KMS-11 (cell line): ENCODE data around the gene PREPL.
A peak's percentile ranks its signal among the peaks of the same experiment; 100 is the strongest.
"Not testable (repeated sequence)": the region's sequence is repeated elsewhere in the genome, so short reads cannot be mapped to it uniquely, and the experiment has no call there.

Experiments used
- H2AFZ ChIP-seq: fragments of 200-600 bp; sonication (generic); 2 replicates; pipeline ENCODE4 v1.6.1; 2016; ENCODE audit warnings: antibody characterized with exemption, mixed run types, low read depth
- H3K27ac ChIP-seq: fragments of 200-600 bp; sonication (generic); 2 replicates; pipeline ENCODE4 v1.6.1; 2016; ENCODE audit warnings: mild to moderate bottlenecking, mixed run types
- H3K27me3 ChIP-seq: fragments of 200-600 bp; sonication (generic); 2 replicates; pipeline ENCODE4 v1.6.1; 2017; ENCODE audit warnings: mild to moderate bottlenecking, low read depth, mixed run types, moderate library complexity; ENCODE audit not compliant: insufficient read depth
- H3K36me3 ChIP-seq: fragments of 200-600 bp; sonication (generic); 2 replicates; pipeline ENCODE4 v1.6.1; 2017; ENCODE audit warnings: mild to moderate bottlenecking, mixed run types; ENCODE audit not compliant: insufficient read depth
- H3K4me1 ChIP-seq: fragments of 200-600 bp; sonication (generic); 2 replicates; pipeline ENCODE4 v1.6.1; 2016; ENCODE audit warnings: mild to moderate bottlenecking, low read depth, mixed run types; ENCODE audit not compliant: poor library complexity, severe bottlenecking
- H3K4me2 ChIP-seq: fragments of 200-600 bp; sonication (generic); 2 replicates; pipeline ENCODE4 v1.7.0; 2016; ENCODE audit warnings: mild to moderate bottlenecking, mixed run types
- H3K4me3 ChIP-seq: fragments of 200-600 bp; sonication (generic); IDR thresholded peaks from 2 replicates; pipeline ENCODE4 v1.6.1; 2017; ENCODE audit warnings: low read depth, low read length, mixed read lengths; ENCODE audit not compliant: insufficient read depth
- H3K79me2 ChIP-seq: fragments of 200-600 bp; sonication (generic); 2 replicates; pipeline ENCODE4 v1.6.1; 2016; ENCODE audit warnings: low read depth, mixed run types; ENCODE audit not compliant: insufficient read depth
- H3K9ac ChIP-seq: fragments of 200-600 bp; sonication (generic); 2 replicates; pipeline ENCODE4 v1.6.1; 2016; ENCODE audit warnings: mild to moderate bottlenecking, mixed run types
- H4K20me1 ChIP-seq: fragments of 200-600 bp; sonication (generic); 2 replicates; pipeline ENCODE4 v1.6.1; 2016; ENCODE audit warnings: mild to moderate bottlenecking, mixed run types; ENCODE audit not compliant: insufficient read depth
- TF ChIP-seq, protein P1 (sequence below): fragments of 200-600 bp; sonication (generic); conservative IDR thresholded peaks from 2 replicates; pipeline ENCODE4 v1.6.1; 2017; ENCODE audit warnings: low read depth, mild to moderate bottlenecking, antibody characterized with exemption, low read length, moderate library complexity, mixed read lengths

PREPL gene

DNA sequence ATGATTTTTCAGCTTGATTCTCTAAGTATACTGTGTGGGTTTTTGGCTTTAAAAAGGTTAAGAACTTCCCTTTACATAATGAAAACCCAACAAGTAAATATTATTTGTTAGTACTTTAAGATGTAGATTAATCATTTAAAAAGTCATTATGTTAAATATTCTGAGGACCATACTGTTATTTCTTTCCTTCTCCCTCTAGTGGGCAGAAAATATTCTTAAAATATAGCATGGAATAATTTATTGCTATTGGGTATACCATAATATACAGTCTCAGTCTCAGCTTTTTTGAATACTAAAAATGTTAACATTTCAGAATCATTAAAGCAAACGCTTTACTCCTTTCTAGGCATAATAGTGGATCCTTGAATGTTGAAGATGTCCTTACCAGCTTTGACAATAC is 28.6 kb upstream of the PREPL start:
- Histone ChIP-seq H3K4me2 (no peak overlapping the region), H3K36me3 (no peaks in the 10 kb centered on the region; the same call in 1 of the 2 replicates), H2AFZ (no peak overlapping the region), H4K20me1 (0 out of 2 replicates have a peak, but pooled peaks cover 6% of the 10 kb centered on the region), H3K9ac (no peak overlapping the region), H3K4me3 (no peak overlapping the region), H3K27ac (no peak overlapping the region), H3K4me1 (no peaks in the 10 kb centered on the region), H3K79me2 (0 out of 2 replicates have a peak, but pooled peaks cover 4% of the 10 kb centered on the region), H3K27me3 (no peaks in the 10 kb centered on the region)
- TF ChIP-seq, protein P1, sequence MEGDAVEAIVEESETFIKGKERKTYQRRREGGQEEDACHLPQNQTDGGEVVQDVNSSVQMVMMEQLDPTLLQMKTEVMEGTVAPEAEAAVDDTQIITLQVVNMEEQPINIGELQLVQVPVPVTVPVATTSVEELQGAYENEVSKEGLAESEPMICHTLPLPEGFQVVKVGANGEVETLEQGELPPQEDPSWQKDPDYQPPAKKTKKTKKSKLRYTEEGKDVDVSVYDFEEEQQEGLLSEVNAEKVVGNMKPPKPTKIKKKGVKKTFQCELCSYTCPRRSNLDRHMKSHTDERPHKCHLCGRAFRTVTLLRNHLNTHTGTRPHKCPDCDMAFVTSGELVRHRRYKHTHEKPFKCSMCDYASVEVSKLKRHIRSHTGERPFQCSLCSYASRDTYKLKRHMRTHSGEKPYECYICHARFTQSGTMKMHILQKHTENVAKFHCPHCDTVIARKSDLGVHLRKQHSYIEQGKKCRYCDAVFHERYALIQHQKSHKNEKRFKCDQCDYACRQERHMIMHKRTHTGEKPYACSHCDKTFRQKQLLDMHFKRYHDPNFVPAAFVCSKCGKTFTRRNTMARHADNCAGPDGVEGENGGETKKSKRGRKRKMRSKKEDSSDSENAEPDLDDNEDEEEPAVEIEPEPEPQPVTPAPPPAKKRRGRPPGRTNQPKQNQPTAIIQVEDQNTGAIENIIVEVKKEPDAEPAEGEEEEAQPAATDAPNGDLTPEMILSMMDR = peak; percentile 48

DNA sequence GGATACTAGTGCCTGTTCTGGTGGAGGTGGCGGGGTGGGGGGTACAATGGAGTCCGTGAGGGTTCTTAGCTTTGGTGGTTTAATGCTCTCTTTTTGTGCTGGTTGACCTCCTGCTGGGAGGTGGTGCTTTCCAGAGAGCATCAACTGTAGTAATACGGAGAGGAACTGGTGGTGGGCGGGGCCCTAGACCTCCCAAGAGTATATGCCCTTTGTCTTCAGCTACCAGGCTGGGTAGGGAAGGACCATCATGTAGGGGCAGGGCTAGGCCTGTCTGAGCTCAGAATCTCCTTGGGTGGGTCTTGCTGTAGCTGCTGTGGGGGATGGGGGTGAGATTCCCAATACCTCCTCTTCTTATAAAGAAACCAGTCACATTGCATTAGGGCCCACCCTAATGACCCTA is 27.6 kb upstream of the PREPL start:
- no peak overlapping the region for H3K9ac ChIP-seq
- no peak overlapping the region for H2AFZ ChIP-seq
- H3K79me2 ChIP-seq = 0 out of 2 replicates have a peak, but pooled peaks cover 4% of the 10 kb centered on the region
- H3K36me3 ChIP-seq = no peaks in the 10 kb centered on the region; the same call in 1 of the 2 replicates
- H3K4me2 ChIP-seq = no peak overlapping the region
- TF ChIP-seq, protein P1 = no peak
- 0 out of 2 replicates have a peak, but pooled peaks cover 6% of the 10 kb centered on the region for H4K20me1 ChIP-seq
- no peaks in the 10 kb centered on the region for H3K27me3 ChIP-seq
- H3K4me3 ChIP-seq = no peak overlapping the region
- H3K4me1 ChIP-seq = no peaks in the 10 kb centered on the region
- H3K27ac ChIP-seq = no peak overlapping the region

DNA sequence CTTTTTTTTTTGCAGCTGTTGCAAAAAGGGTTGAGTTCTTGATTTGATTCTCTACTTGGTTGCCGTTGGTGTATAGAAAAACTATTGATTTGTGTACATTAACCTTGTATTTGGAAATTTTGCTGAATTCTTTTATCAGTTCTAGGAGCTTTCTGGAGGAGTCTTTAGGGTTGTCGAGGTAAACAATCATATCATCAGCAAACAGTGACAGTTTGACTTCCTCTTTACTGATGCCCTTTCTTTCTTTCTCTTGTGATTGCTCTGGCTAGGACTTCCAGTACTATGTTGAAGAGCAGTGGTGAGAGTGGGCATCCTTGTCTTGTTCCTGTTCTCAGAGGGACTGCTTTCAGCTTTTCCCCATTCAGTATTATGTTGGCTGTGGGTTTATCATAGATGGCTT is 23.9 kb upstream of the PREPL start:
- not testable (repeated sequence) for H3K4me1 ChIP-seq, H3K9ac ChIP-seq, H2AFZ ChIP-seq, H4K20me1 ChIP-seq, H3K36me3 ChIP-seq, H3K27me3 ChIP-seq, H3K4me2 ChIP-seq, H3K27ac ChIP-seq, H3K79me2 ChIP-seq, H3K4me3 ChIP-seq

DNA sequence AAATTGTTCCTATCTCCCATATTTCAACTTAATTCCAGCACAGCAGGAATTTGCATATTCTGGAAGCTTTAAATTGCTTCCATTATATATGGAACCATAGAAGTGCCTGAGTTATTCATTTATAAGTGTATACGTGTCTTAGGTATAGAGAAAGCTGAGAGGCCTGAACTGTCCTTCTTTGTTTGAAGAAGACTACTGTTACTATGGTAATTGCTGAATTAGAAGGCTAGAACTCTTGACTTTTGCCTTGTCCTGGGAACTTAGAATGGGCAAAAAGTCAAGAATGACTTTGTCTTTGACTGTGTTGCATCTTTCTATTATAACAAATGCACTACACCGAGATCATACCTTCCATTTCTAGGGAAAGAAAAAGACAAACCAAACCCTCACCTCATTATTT is 16.2 kb upstream of the PREPL start:
- Histone ChIP-seq H3K36me3 (no peaks in the 10 kb centered on the region), H3K79me2 (no peaks in the 10 kb centered on the region), H4K20me1 (no peaks in the 10 kb centered on the region), H3K9ac (no peak overlapping the region), H2AFZ (no peak overlapping the region), H3K27ac (no peak overlapping the region), H3K4me3 (no peak overlapping the region), H3K27me3 (no peaks in the 10 kb centered on the region), H3K4me2 (no peak overlapping the region), H3K4me1 (no peaks in the 10 kb centered on the region)
- TF ChIP-seq, protein P1 = no peak

DNA sequence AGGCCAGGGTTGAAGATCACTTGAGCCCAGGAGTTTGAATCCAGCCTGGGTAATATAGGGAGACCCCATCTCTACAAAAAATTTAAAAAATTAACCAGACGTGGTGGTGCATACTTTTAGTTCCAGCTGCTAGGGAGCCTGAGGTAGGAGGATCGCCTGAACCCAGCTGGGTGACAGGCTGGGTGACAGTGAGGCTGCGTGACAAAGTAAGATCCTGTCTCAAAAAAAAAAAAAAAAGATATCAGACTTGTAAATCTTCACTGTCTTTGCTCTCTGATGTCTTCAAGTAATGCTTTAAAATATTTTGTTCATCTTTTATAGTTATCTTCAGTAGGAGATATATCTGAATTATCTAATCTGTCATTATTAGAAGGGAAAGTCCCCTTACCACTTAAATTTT is 11.0 kb upstream of the PREPL start:
- H3K27ac ChIP-seq = no peak overlapping the region
- TF ChIP-seq, protein P1 = no peak
- no peak overlapping the region for H3K4me2 ChIP-seq
- H3K4me1 ChIP-seq = no peaks in the 10 kb centered on the region
- no peaks in the 10 kb centered on the region for H4K20me1 ChIP-seq
- no peak overlapping the region for H2AFZ ChIP-seq
- no peak overlapping the region for H3K4me3 ChIP-seq
- H3K79me2 ChIP-seq = peaks cover 21% of the 10 kb centered on the region; the same call in 1 of the 2 replicates
- no peaks in the 10 kb centered on the region for H3K36me3 ChIP-seq
- H3K27me3 ChIP-seq = no peaks in the 10 kb centered on the region
- no peak overlapping the region for H3K9ac ChIP-seq
